Smooth muscle cell (in vitro differentiated cells): Measurements from ENCODE around the gene PDZD4. TPM values are rescaled to one million over a fixed set of nuclear protein-coding genes. Genes with fewer than 3 reads are reported as not detected.

Source experiments
- DNase-seq: peaks from one replicate; lab custom pipeline; 2025; ENCODE audit not compliant: unreplicated experiment; lab: John Stamatoyannopoulos, UW
- H2AFZ ChIP-seq: fragments of 200-600 bp; sonication (generic); 2 replicates; pipeline ENCODE4 v1.6.0; 2016; ENCODE audit warnings: antibody characterized with exemption, low read depth, mild to moderate bottlenecking
- H3F3A ChIP-seq: fragments of 200-600 bp; sonication (generic); 2 replicates; pipeline ENCODE4 v1.6.0; 2017; ENCODE audit warnings: antibody characterized with exemption, low read depth
- H3K27ac ChIP-seq: fragments of 200-600 bp; sonication (generic); 2 replicates; pipeline ENCODE4 v1.5.1; 2016; ENCODE audit warnings: low read depth, mild to moderate bottlenecking
- H3K27me3 ChIP-seq: fragments of 200-600 bp; sonication (generic); 2 replicates; pipeline ENCODE4 v1.6.1; 2016; ENCODE audit warnings: low read depth, mild to moderate bottlenecking
- H3K36me3 ChIP-seq: fragments of 200-600 bp; sonication (generic); 2 replicates; pipeline ENCODE4 v1.5.1; 2016; ENCODE audit warnings: low read depth
- H3K4me1 ChIP-seq: fragments of 200-600 bp; sonication (generic); 2 replicates; pipeline ENCODE4 v1.5.1; 2016; ENCODE audit warnings: low read depth
- H3K4me2 ChIP-seq: fragments of 200-600 bp; sonication (generic); 2 replicates; pipeline ENCODE4 v1.6.0; 2016; ENCODE audit warnings: mild to moderate bottlenecking
- H3K4me3 ChIP-seq: fragments of 200-600 bp; sonication (generic); 2 replicates; pipeline ENCODE4 v1.5.1; 2016; ENCODE audit warnings: mild to moderate bottlenecking
- H3K79me2 ChIP-seq: fragments of 200-600 bp; sonication (generic); 2 replicates; pipeline ENCODE4 v1.6.0; 2016; ENCODE audit warnings: low read depth, mild to moderate bottlenecking
- H3K9ac ChIP-seq: fragments of 200-600 bp; sonication (generic); 2 replicates; pipeline ENCODE4 v1.6.0; 2016; ENCODE audit warnings: low read depth
- H3K9me3 ChIP-seq: fragments of 200-600 bp; sonication (generic); replicated peaks from 2 replicates; pipeline ENCODE4 v1.5.1; 2016; ENCODE audit warnings: low read depth
- H4K20me1 ChIP-seq: fragments of 200-600 bp; sonication (generic); 2 replicates; pipeline ENCODE4 v1.6.0; 2016; ENCODE audit warnings: low read depth
- CTCF ChIP-seq: fragments of 200-600 bp; sonication (generic); IDR thresholded peaks from 2 replicates; pipeline ENCODE4 v1.5.1; 2017; ENCODE audit warnings: borderline replicate concordance, mild to moderate bottlenecking, antibody characterized with exemption; ENCODE audit not compliant: insufficient read depth, poor library complexity, severe bottlenecking
- WGBS: methylation state at CpG from one replicate; pipeline ENCODE4 v1.1.7; 2016; ENCODE audit warnings: low lambda C conversion rate; 5-methylcytosine and 5-hydroxymethylcytosine counted together
- polyA plus RNA-seq: library from polyadenylated mRNA; unstranded; fragments of >200 nt; fragmentation: Nextera tagmentation; extraction: Ambion mirVana; gene quantifications from 2 replicates; pipeline ENCODE4 v1.2.1, GENCODE V29; 2016
- total RNA-seq: library from RNA; depleted of rRNA; stranded (reverse); fragments of >200 nt; gene quantifications from 2 replicates; pipeline ENCODE4 v1.2.3, GENCODE V29; 2014

Gene PDZD4
- total and polyA plus RNA-seq, 2 experiments from 2014 or later = 2.3 to 3.1 TPM

GRCh38 chrX:153805436-153805835 is 24.9 kb downstream of the PDZD4 start:
- no peak for DNase-seq
- TF ChIP-seq CTCF = no peak
- Histone ChIP-seq H3K9me3 (no peaks in the 10 kb centered on the region), H4K20me1 (no peaks in the 10 kb centered on the region), H3K27me3 (no peaks in the 10 kb centered on the region), H3F3A (no peaks in the 10 kb centered on the region), H3K4me1 (no peaks in the 10 kb centered on the region), H3K4me3 (no peak overlapping the region), H3K9ac (no peak overlapping the region), H3K79me2 (no peaks in the 10 kb centered on the region), H3K36me3 (no peaks in the 10 kb centered on the region), H2AFZ (no peak overlapping the region), H3K4me2 (no peak overlapping the region), H3K27ac (no peak overlapping the region)
- 84% methylated on average over 13 of the region's 13 CpGs for WGBS

- Histone ChIP-seq H3K79me2 (no peaks in the 10 kb centered on the region), H3K9ac (no peak overlapping the region), H2AFZ (no peak overlapping the region), H3K27me3 (no peaks in the 10 kb centered on the region), H3K27ac (no peak overlapping the region), H4K20me1 (no peaks in the 10 kb centered on the region), H3K4me2 (no peak overlapping the region), H3K4me1 (no peaks in the 10 kb centered on the region), H3K4me3 (no peak overlapping the region), H3F3A (no peaks in the 10 kb centered on the region), H3K36me3 (no peaks in the 10 kb centered on the region), H3K9me3 (no peaks in the 10 kb centered on the region)
- no peak for TF ChIP-seq CTCF
- 95% methylated on average over 20 of the region's 25 CpGs for WGBS
- DNase-seq = no peak
These were observed 25.7 kb downstream of the PDZD4 start for GRCh38 chrX:153804621-153805020.

- Histone ChIP-seq H3K9ac (no peak overlapping the region), H4K20me1 (no peaks in the 10 kb centered on the region), H3F3A (no peaks in the 10 kb centered on the region), H3K4me3 (no peak overlapping the region), H2AFZ (no peak overlapping the region), H3K9me3 (no peaks in the 10 kb centered on the region), H3K36me3 (no peaks in the 10 kb centered on the region), H3K79me2 (no peaks in the 10 kb centered on the region), H3K27me3 (no peaks in the 10 kb centered on the region), H3K27ac (no peak overlapping the region), H3K4me2 (no peak overlapping the region), H3K4me1 (no peaks in the 10 kb centered on the region)
- 93% methylated on average over 34 of the region's 34 CpGs for WGBS
- DNase-seq = no peak
- TF ChIP-seq CTCF = no peak
These were observed 26.2 kb downstream of the PDZD4 start for GRCh38 chrX:153804100-153804595.

GRCh38 chrX:153803211-153804099 is 26.9 kb downstream of the PDZD4 start:
- Histone ChIP-seq H3F3A (no peaks in the 10 kb centered on the region), H3K9ac (no peak overlapping the region), H4K20me1 (no peaks in the 10 kb centered on the region), H3K4me1 (no peaks in the 10 kb centered on the region), H3K36me3 (no peaks in the 10 kb centered on the region), H3K9me3 (no peaks in the 10 kb centered on the region), H2AFZ (no peak overlapping the region), H3K27ac (no peak overlapping the region), H3K4me3 (no peak overlapping the region), H3K79me2 (no peaks in the 10 kb centered on the region), H3K27me3 (no peaks in the 10 kb centered on the region), H3K4me2 (no peak overlapping the region)
- DNase-seq = no peak
- TF ChIP-seq CTCF = no peak
- 95% methylated on average over 87 of the region's 87 CpGs for WGBS
